ENCODE measurements around the gene ZBTB20.

Gene ZBTB20

DNA sequence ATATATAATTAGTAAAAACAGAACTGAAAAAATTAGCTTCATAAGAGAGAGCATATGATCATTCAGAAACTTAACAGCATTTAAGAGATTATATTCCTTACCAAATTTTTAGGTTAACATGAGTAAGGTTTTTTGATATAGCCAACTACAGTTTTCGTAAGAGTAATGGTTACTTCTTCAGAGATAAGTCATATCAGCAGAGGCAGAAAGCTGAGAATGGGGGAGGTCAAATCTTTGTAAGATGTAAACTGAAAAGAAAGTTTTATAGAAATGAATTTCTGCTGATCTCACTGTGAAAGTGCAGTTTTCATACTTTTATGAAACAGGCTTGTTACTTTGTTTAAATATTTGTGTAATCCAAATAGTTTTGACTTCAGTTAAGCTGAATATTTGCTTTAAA, 193.3 kb downstream of the ZBTB20 start:
- DNase-seq (ENCODE audit: low spot score) = no peak
- TF ChIP-seq, protein P1, sequence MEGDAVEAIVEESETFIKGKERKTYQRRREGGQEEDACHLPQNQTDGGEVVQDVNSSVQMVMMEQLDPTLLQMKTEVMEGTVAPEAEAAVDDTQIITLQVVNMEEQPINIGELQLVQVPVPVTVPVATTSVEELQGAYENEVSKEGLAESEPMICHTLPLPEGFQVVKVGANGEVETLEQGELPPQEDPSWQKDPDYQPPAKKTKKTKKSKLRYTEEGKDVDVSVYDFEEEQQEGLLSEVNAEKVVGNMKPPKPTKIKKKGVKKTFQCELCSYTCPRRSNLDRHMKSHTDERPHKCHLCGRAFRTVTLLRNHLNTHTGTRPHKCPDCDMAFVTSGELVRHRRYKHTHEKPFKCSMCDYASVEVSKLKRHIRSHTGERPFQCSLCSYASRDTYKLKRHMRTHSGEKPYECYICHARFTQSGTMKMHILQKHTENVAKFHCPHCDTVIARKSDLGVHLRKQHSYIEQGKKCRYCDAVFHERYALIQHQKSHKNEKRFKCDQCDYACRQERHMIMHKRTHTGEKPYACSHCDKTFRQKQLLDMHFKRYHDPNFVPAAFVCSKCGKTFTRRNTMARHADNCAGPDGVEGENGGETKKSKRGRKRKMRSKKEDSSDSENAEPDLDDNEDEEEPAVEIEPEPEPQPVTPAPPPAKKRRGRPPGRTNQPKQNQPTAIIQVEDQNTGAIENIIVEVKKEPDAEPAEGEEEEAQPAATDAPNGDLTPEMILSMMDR (IDR thresholded peaks at IDR 0.05; ENCODE audit: extremely low read depth, insufficient read depth, missing control alignments) = no peak
- in situ Hi-C loops (cut with MboI; ENCODE audit: low pct_unique_long_range_greater_than_20kb, low sequenced_read_pairs, unreplicated experiment) = no loop called here

DNA sequence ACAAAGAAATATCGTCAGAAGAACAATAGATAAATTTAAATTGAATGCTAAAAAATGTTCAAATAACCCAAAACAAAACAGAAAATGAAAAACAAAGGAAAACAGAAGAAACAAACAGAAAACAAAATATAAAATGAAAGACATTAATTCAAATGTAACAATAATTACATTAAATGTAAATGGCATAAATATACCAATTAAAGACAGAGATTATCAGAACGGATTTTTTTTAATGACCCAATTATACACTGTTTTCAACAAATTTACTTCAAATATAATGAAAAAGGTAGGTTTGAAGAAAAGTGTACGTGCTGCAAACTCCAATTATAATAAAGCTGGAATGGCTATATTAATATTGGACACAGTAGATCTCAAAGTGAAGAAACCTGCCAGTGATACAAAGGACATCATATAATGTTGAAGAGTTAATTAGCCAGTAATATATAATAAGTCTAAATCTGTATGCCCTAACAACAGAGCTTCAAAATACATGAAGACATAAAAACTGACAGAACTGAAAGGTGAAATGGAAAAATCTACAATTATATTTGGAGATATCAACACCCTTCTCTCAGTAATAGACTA, 193.8 kb downstream of the ZBTB20 start:
- in situ Hi-C loops (cut with MboI; ENCODE audit: low pct_unique_long_range_greater_than_20kb, low sequenced_read_pairs, unreplicated experiment) = no loop called here
- DNase-seq (ENCODE audit: low spot score) = no peak
- TF ChIP-seq, protein P1 (IDR thresholded peaks at IDR 0.05; ENCODE audit: extremely low read depth, insufficient read depth, missing control alignments) = no peak

DNA sequence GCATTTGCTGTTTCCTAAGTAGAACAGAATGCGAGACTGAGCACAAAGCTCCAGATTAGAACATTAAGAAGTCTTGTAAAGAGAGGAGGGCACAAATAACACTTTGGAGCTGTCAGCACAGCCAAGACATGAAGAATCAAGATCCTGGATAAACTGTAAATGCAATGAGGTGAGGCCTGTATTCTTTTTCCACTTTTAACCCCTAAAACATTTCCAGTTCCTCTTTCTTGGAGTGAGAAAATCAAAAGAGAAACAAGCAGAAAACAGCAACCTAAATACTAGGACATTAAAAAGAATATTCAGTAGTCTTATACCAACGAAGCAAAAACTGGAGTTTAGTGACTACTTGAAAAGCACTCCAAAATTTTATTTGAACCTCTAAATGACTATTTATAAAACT, 204.3 kb downstream of the ZBTB20 start:
- DNase-seq (ENCODE audit: low spot score) = no peak
- in situ Hi-C loops (cut with MboI; ENCODE audit: low pct_unique_long_range_greater_than_20kb, low sequenced_read_pairs, unreplicated experiment) = no loop called here
- TF ChIP-seq, protein P1 (IDR thresholded peaks at IDR 0.05; ENCODE audit: extremely low read depth, insufficient read depth, missing control alignments) = no peak

DNA sequence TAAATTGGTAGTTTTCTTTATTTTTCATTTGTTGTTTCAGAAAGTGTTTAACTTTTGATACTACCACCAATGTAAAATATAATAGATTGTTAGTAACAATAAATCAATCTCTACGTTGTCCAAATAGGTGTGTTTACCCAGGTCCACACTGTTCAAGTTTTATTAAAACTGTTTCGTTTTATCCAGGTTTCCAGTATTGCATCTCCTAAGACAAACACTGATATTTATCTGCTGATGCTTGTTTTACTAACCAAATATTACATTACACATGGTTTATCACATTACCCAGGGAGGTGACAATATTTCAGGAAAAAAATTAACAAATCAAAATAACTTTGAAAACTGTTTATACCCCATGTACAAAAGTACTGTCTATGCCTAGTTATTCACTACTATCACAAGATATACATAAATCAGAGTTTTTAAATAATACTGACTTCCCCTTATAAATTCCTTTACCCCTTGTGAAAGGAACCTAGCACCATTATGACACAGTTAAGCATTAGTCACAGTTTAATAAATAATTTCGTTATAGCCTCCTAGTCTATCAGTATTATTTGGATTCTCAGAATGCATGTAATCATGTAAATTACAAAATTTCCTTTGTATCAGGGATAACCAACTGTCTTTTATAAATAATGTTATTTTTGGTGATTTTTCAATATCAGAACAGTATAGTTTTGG, 205.3 kb downstream of the ZBTB20 start:
- in situ Hi-C loops (cut with MboI; ENCODE audit: low pct_unique_long_range_greater_than_20kb, low sequenced_read_pairs, unreplicated experiment) = no loop called here
- no peak for DNase-seq (ENCODE audit: low spot score)
- TF ChIP-seq, protein P1 (IDR thresholded peaks at IDR 0.05; ENCODE audit: extremely low read depth, insufficient read depth, missing control alignments) = no peak

DNA sequence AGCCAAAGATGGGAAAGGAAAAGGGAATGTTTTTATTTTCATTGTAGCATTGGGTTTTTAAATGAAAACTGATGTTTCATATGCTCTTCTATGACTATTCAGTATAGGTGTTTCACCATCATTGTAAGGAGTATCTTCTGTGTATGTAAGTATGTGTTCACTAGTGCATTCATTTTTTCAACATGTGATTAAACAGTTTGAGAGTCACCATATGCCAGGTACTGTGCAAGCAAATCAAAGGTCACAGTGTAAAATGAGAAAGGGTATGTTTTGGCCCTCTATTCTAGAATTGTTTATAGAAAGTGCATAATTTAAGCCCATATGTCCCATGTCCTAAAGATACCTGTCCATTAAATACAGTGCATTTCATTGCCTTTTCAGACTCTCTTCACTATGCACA, 207.2 kb downstream of the ZBTB20 start:
- DNase-seq (ENCODE audit: low spot score) = no peak
- TF ChIP-seq, protein P1 (IDR thresholded peaks at IDR 0.05; ENCODE audit: extremely low read depth, insufficient read depth, missing control alignments) = no peak
- in situ Hi-C loops (cut with MboI; ENCODE audit: low pct_unique_long_range_greater_than_20kb, low sequenced_read_pairs, unreplicated experiment) = no loop called here

DNA sequence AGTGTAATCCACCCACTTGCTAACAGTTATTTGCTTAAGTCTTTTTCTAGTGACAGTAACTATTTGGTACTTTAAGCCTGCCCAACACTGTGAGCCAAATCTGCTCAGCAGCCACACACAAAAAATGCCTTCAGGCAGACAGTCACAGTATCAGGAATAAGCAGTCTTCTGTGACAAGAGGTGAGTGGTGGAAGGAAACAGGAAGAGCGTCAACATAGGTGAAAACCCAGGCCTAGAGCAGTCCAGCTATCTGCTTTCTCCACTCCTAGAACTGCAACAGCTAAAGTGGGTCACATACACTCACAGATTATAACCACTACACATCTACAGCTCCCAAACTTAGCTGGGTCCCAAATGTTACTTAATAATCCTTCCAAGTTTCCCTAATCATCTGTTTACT, 213.7 kb downstream of the ZBTB20 start:
- in situ Hi-C loops (cut with MboI; ENCODE audit: low pct_unique_long_range_greater_than_20kb, low sequenced_read_pairs, unreplicated experiment) = no loop called here
- DNase-seq (ENCODE audit: low spot score) = no peak
- TF ChIP-seq, protein P1 (IDR thresholded peaks at IDR 0.05; ENCODE audit: extremely low read depth, insufficient read depth, missing control alignments) = no peak
